Measurements from ENCODE around the gene OR1D2. TPM values are rescaled to one million over a fixed set of nuclear protein-coding genes. Genes with fewer than 3 reads are reported as not detected.
"Not testable (repeated sequence)": the region's sequence is repeated elsewhere in the genome, so short reads cannot be mapped to it uniquely, and the experiment has no call there.

Gene OR1D2, protein sequence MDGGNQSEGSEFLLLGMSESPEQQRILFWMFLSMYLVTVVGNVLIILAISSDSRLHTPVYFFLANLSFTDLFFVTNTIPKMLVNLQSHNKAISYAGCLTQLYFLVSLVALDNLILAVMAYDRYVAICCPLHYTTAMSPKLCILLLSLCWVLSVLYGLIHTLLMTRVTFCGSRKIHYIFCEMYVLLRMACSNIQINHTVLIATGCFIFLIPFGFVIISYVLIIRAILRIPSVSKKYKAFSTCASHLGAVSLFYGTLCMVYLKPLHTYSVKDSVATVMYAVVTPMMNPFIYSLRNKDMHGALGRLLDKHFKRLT
- total RNA-seq (not detected), polyA plus RNA-seq (not detected)
- long read RNA-seq, donor 1, result 0 reads
- long read RNA-seq, donor 2, result 0 reads
- long read RNA-seq, donor 3, result 0 reads
- long read RNA-seq, donor 4, result 0 reads
- long read RNA-seq, donor 5, result 0 reads
- long read RNA-seq, donor 6, result 0 reads
- long read RNA-seq, donor 7, result 0 reads
- long read RNA-seq, donor 8, result 0 reads
- long read RNA-seq, donor 9, result 0 reads
- long read RNA-seq, donor 10, result 0 reads

GRCh38 chr17:3104322-3104721, at the start of gene OR1D2:
TSS of gene OR1D2 (minus strand) at chr17:3104422. CDS start at chr17:3092996, 11,426 bp downstream.
- DNase-seq, result no peak
- Histone ChIP-seq H3K27ac (no peak within 1 kb of the TSS), H3K4me1 (replicated peaks in 1 of 2) (no peaks in the 10 kb centered on the region), H3K9me3 (replicated peaks in 1 of 3) (no peaks in the 10 kb centered on the region), H3K4me3 (no peak within 1 kb of the TSS), H3K27me3 (no peaks in the 10 kb centered on the region), H3K36me3 (replicated peaks in 1 of 2) (no peaks in the 10 kb centered on the region)
- intact Hi-C loops (cut with DNase I), result no loop called here
- TF ChIP-seq POLR2A (IDR thresholded peaks at IDR 0.05), result no peak
- TF ChIP-seq, protein P1, sequence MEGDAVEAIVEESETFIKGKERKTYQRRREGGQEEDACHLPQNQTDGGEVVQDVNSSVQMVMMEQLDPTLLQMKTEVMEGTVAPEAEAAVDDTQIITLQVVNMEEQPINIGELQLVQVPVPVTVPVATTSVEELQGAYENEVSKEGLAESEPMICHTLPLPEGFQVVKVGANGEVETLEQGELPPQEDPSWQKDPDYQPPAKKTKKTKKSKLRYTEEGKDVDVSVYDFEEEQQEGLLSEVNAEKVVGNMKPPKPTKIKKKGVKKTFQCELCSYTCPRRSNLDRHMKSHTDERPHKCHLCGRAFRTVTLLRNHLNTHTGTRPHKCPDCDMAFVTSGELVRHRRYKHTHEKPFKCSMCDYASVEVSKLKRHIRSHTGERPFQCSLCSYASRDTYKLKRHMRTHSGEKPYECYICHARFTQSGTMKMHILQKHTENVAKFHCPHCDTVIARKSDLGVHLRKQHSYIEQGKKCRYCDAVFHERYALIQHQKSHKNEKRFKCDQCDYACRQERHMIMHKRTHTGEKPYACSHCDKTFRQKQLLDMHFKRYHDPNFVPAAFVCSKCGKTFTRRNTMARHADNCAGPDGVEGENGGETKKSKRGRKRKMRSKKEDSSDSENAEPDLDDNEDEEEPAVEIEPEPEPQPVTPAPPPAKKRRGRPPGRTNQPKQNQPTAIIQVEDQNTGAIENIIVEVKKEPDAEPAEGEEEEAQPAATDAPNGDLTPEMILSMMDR (IDR thresholded peaks at IDR 0.05), result no peak
- 56 to 70% (median 63%) methylated on average over 2 to 3 of the region's 3 CpGs for WGBS, 4 donors

GRCh38 chr17:3137494-3137893, 33.3 kb upstream of the OR1D2 start:
- WGBS, 4 donors, result 71 to 89% (median 74%) methylated on average over 2 to 3 of the region's 3 CpGs
- H3K9me3 ChIP-seq (replicated peaks in 1 of 3); H3K27ac ChIP-seq; DNase-seq; H3K4me1 ChIP-seq (replicated peaks in 1 of 2); intact Hi-C loops (cut with DNase I); H3K36me3 ChIP-seq (replicated peaks in 1 of 2); H3K4me3 ChIP-seq; H3K27me3 ChIP-seq: not testable (repeated sequence)

DNA sequence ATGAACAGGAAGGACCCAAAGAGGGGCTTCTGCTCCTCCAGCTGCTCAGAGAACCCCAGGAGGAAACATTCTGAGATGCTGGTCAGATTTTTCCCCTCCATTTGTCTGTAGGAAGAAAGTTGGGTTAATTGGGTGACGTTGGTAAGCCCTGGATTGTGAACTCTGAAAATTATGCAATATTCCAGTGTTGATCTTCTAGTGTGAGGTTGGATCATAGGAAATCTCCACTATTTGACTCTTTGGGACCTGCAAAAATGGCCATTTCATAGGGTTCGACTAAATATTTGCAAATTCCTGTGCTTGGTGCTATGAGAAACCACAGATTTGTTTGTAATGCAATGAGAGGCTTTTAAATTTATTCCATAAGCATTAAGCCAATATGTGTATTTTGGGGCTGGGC, 23.2 kb upstream of the OR1D2 start, which contains the start of gene OR1G1:
Gene OR1G1 (minus strand): TSS at position 101 of the 400 bp plus-strand sequence. CDS start 0 bp downstream, at position 101.
- TF ChIP-seq, protein P1 (IDR thresholded peaks at IDR 0.05), result no peak
- TF ChIP-seq POLR2A (IDR thresholded peaks at IDR 0.05), result no peak
- no peaks in the 10 kb centered on the region for H3K36me3 ChIP-seq (replicated peaks in 1 of 2)
- H3K27ac ChIP-seq, result no peak within 1 kb of the TSS
- DNase-seq, result no peak
- no peaks in the 10 kb centered on the region for H3K4me1 ChIP-seq (replicated peaks in 1 of 2)
- H3K9me3 ChIP-seq (replicated peaks in 1 of 3), result no peaks in the 10 kb centered on the region
- intact Hi-C loops (cut with DNase I), result no loop called here
- no peak within 1 kb of the TSS for H3K4me3 ChIP-seq
- 58 to 73% (median 73%) methylated on average over 2 of the region's 2 CpGs for WGBS, 4 donors
- H3K27me3 ChIP-seq, result peaks cover 11% of the 10 kb centered on the region

GRCh38 chr17:3073850-3074249, 30.4 kb downstream of the OR1D2 start:
- WGBS, 4 donors, result 40 to 77% (median 66%) methylated on average over 4 of the region's 4 CpGs
- not testable (repeated sequence) for H3K36me3 ChIP-seq (replicated peaks in 1 of 2)

GRCh38 chr17:3065192-3065591, 39.0 kb downstream of the OR1D2 start:
- WGBS, 4 donors, result 57 to 71% methylated on average over 1 of the region's 1 CpG; no CpG with 5 or more reads in 2 of the 4 donors
- H3K4me3 ChIP-seq; H3K9me3 ChIP-seq (replicated peaks in 1 of 3); H3K27ac ChIP-seq; H3K4me1 ChIP-seq (replicated peaks in 1 of 2); H3K36me3 ChIP-seq (replicated peaks in 1 of 2); intact Hi-C loops (cut with DNase I); H3K27me3 ChIP-seq: not testable (repeated sequence)
- DNase-seq, result peak in 2 of 7 donors; percentile 17 to 24

More at GRCh38 chr17:3073850-3074249, 30.4 kb downstream of the OR1D2 start:
- H3K4me1 ChIP-seq (replicated peaks in 1 of 2); H3K27me3 ChIP-seq; H3K9me3 ChIP-seq (replicated peaks in 1 of 3); H3K4me3 ChIP-seq; intact Hi-C loops (cut with DNase I); DNase-seq; H3K27ac ChIP-seq: not testable (repeated sequence)

DNA sequence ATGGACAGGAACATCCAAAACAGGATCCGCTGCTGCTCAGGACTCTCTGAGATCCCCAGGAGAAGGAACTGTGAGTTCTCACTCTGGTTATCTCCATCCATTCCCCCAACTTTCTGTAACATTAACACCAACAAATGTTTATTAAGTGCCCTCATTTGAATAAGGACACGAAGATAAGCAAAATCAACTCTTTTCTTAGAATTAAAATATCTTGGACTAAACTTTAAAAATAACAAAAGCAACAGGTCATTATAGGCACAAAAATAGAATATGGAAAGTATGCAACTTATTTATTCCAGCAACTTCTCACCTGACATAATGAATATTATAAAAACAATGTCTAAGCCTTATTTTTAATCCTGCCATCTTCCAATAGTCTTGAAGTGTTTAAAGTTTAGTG, 40.7 kb downstream of the OR1D2 start, which contains the start of gene OR1D5:
Gene OR1D5 (minus strand): TSS at position 101 of the 400 bp plus-strand sequence. CDS start 0 bp downstream, at position 101.
- H3K36me3 ChIP-seq (replicated peaks in 1 of 2); H3K4me3 ChIP-seq; H3K27me3 ChIP-seq; H3K27ac ChIP-seq; H3K9me3 ChIP-seq (replicated peaks in 1 of 3); H3K4me1 ChIP-seq (replicated peaks in 1 of 2); DNase-seq; intact Hi-C loops (cut with DNase I): not testable (repeated sequence)
- 67 to 83% methylated on average over 1 of the region's 2 CpGs; no CpG with 5 or more reads in 2 of the 4 donors for WGBS, 4 donors

DNA sequence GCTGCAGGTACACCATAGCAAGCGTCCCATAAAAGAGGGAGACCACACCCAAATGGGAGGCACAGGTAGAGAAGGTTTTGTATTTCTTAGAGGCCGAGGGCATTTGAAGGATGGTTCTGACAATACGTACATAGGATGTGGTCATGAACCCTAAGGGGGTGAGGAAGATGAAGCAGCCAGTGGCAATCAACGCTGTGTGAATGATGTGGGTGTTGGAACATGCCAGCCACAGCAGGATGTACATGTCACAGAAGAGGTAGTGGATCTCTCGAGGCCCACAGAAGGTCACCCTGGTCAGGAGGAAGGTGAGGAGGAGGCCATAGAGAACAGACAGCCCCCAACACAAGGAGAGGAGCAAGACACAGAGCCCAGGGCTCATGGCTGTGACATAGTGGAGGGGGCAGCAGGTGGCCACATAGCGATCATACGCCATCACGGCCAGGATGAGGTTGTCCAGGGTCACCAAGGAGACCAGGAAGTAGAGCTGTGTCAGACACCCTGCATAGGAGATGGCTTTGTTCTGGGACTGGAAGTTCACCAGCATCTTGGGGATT, 41.3 kb downstream of the OR1D2 start:
- intact Hi-C loops (cut with DNase I); H3K36me3 ChIP-seq (replicated peaks in 1 of 2); DNase-seq; H3K4me1 ChIP-seq (replicated peaks in 1 of 2); H3K4me3 ChIP-seq; H3K27ac ChIP-seq; H3K27me3 ChIP-seq; H3K9me3 ChIP-seq (replicated peaks in 1 of 3): not testable (repeated sequence)
- 76 to 84% (median 80%) methylated on average over 5 to 8 of the region's 8 CpGs for WGBS, 4 donors

DNA sequence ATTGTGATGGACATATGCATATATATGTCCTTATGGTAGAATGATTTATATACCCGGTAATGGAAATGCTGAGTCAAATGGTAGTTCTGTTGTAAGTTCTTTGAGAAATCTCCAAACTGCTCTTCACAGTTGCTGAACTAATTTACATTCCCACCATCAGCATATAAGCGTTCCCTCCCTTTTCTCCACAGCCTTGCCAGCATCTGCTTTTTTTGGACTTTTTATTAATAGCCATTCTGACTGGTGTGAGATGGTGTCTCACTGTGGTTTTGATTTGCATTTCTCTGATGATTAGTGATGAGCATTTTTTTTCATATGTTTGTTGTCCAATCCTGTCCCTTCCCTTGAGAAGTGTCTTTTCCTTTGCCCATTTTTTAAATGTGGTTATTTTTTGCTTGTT, 49.4 kb downstream of the OR1D2 start:
- intact Hi-C loops (cut with DNase I); H3K27ac ChIP-seq; H3K27me3 ChIP-seq; H3K4me1 ChIP-seq (replicated peaks in 1 of 2); H3K4me3 ChIP-seq; H3K9me3 ChIP-seq (replicated peaks in 1 of 3); DNase-seq; H3K36me3 ChIP-seq (replicated peaks in 1 of 2): not testable (repeated sequence)
- WGBS, 4 donors, result 81 to 100% (median 89%) methylated on average over 1 of the region's 2 CpGs
